ENCODE measurements around the gene KIF6.

DNA sequence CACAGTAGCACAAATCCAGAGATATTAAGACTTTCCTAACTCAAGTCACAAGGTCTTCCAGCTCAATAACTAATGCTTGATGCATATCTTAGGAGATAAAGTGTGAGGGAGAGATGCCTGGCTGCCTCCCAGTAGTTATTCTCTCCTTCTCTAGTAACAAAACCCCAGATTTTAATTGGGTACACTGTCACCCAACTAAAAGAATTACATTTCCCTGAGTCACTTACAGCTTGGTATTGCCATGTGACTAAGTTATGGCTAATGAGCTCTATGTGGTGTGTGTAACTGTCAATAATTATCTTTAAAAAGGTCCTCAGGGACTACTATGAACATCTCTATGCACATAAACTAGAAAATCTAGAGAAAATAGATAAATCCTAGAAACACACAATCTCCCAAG lies 32.0 kb downstream of the KIF6 start:
- TF ChIP-seq, protein P1, sequence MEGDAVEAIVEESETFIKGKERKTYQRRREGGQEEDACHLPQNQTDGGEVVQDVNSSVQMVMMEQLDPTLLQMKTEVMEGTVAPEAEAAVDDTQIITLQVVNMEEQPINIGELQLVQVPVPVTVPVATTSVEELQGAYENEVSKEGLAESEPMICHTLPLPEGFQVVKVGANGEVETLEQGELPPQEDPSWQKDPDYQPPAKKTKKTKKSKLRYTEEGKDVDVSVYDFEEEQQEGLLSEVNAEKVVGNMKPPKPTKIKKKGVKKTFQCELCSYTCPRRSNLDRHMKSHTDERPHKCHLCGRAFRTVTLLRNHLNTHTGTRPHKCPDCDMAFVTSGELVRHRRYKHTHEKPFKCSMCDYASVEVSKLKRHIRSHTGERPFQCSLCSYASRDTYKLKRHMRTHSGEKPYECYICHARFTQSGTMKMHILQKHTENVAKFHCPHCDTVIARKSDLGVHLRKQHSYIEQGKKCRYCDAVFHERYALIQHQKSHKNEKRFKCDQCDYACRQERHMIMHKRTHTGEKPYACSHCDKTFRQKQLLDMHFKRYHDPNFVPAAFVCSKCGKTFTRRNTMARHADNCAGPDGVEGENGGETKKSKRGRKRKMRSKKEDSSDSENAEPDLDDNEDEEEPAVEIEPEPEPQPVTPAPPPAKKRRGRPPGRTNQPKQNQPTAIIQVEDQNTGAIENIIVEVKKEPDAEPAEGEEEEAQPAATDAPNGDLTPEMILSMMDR (IDR thresholded peaks at IDR 0.05 in 4 of 5, conservative IDR thresholded peaks at IDR 0.05 in 1 of 5), result no peak
- no peak for TF ChIP-seq POLR2A (IDR thresholded peaks at IDR 0.05)

All from gastrocnemius medialis (tissue), 4 donors.